Fibroblast of the aortic adventitia (primary cell): ENCODE results near the gene JHY. TPM values are rescaled to one million over a fixed set of nuclear protein-coding genes. Genes with fewer than 3 reads are reported as not detected.

Experiments
- DNase-seq: peaks from one replicate; pipeline ENCODE4 v3.0.0-alpha.2; 2010; ENCODE audit warnings: low read depth
- H3K4me3 ChIP-seq: 2 replicates; pipeline ENCODE4 v1.5.1; 2011; ENCODE audit warnings: low read depth, mild to moderate bottlenecking, control low read depth, low read length, moderate library complexity
- CTCF ChIP-seq: IDR thresholded peaks from 2 replicates; pipeline ENCODE4 v1.5.1; 2011; ENCODE audit warnings: mild to moderate bottlenecking, low read length, control low read depth, inconsistent platforms; ENCODE audit not compliant: insufficient read depth
- total RNA-seq: library from RNA; depleted of rRNA; stranded (reverse); fragments of >200 nt; gene quantifications from 2 replicates; pipeline ENCODE4 v1.2.3, GENCODE V29; 2012; ENCODE audit warnings: low replicate concordance

Gene JHY
- total RNA-seq, 1 donor = 5.2 TPM

- no peak for TF ChIP-seq CTCF
- no peak overlapping the region for H3K4me3 ChIP-seq
- no peak for DNase-seq
Measured at GRCh38 chr11:122871302-122871701, 11.3 kb upstream of the JHY start.

GRCh38 chr11:122872046-122872445 is 10.5 kb upstream of the JHY start:
- no peak for TF ChIP-seq CTCF
- no peak overlapping the region for H3K4me3 ChIP-seq
- no peak for DNase-seq

DNA sequence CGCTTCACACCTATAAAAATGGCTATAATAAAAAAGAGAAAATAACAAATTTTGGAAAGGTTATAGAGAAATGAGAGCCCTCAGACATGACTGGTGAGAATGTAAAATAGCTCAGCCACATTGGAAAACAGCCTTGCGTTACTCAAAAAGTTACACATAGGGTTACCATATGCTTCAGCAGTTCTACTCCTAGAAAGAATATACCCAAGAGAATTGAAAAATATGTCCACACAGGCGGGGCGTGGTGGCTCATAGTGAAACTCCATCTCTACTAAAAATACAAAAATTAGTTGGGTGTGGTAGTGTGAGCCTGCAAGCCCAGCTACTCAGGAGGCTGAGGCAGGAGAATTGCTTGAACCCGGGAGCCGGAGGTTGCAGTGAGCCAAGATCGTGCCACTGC is 7.6 kb upstream of the JHY start:
- H3K4me3 ChIP-seq = no peak overlapping the region
- TF ChIP-seq CTCF = no peak
- no peak for DNase-seq

DNA sequence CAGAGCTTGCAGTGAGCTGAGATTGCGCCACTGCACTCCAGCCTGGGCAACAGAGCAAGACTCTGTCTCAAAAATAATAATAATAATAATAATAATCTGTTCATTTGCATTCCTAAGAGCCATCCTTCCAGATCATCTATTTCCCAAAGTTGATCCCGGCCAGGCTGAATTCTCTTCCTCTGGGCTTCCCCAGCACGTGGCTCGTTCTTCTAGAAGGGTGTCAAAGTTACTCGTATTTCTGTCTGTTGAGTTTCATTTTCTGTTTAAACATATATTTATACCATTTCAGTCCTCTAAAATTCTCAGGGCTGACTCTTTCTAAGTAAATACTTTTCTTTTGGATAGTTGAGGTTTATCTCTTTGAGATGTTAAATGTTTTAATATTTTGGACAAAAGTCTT is 4.8 kb upstream of the JHY start:
- H3K4me3 ChIP-seq = no peak overlapping the region
- TF ChIP-seq CTCF = no peak
- no peak for DNase-seq

GRCh38 chr11:122879785-122880184 is 2.8 kb upstream of the JHY start:
- H3K4me3 ChIP-seq = no peak overlapping the region

DNA sequence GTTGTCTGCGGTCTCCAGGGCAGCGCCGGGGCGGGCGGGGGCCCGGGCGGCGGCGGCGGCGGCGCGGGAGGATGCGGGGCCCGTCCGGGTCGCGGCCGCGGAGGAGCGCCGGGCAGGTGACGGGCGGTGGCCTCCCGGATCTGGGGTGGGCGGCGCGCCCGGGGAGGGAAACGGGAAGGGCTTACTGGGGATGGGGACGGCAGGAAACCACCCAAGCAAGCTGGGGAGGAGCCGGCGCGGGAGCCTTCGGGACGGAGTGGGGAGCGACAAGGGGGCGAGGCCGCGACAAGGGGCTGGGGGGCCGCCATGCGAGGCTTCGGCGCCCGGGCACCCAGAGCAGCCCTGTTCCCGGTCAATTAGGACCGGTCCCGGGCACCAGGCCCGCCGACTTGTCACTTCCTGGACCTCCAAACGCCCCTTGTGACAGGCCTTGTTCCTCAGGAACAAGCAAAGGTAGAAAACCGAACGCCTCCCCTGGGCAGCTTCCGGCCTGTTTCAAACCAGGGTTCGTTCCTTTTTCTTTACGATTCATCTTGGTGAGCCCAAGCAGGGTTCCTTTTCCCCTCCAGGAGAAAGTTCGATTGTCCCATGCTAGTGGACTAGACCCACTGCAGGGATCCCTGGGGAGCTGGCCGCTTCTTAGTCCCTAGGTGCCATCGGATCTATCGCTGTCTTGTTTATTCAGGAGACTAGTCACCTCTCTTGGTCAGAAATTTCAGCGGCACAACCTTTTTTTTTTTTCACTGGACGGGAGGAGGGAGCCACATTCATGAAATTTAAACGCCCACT is 492 bp downstream of the JHY start:
- DNase-seq = no peak

More at GRCh38 chr11:122879785-122880184, 2.8 kb upstream of the JHY start:
- TF ChIP-seq CTCF = no peak
- no peak for DNase-seq

More for the DNA sequence above, 492 bp downstream of the JHY start:
- peak overlapping the region; percentile 66 for H3K4me3 ChIP-seq
- TF ChIP-seq CTCF = no peak
